Smooth muscle cell of the coronary artery (primary cell): ENCODE data around the gene DNALI1. TPM values are rescaled to one million over a fixed set of nuclear protein-coding genes. Genes with fewer than 3 reads are reported as not detected.

Experiments used
- total RNA-seq: library from RNA; depleted of rRNA; stranded (reverse); fragments of >200 nt; gene quantifications from 2 replicates; pipeline ENCODE4 v1.2.3, GENCODE V29; 2014; ENCODE audit warnings: low replicate concordance

DNALI1 gene
- total RNA-seq, result 3.2 and 6.7 TPM in 2 replicates

DNA sequence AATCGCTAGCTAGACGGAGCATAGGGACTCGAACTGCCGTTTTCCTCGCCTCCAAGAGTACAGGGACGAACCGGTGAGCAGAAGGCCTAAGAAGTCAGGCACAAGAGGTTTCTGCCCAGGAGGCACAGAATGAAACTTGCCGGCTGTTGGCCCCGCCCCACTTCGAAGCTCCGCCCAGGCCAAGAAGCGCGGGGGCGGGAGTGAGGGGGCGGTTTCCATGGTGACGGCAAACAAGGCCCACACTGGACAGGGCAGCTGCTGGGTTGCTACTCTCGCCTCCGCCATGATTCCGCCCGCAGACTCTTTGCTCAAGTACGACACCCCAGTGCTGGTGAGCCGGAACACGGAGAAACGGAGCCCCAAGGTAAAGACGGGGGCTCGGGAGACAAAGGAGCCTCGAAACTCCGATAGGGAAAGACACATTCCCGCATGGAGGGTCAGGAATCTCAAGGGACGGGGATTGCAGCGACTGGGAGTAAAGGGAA is at the start of gene DNALI1:
Gene DNALI1 (plus strand): TSS at position 229 of the 485 bp plus-strand sequence. CDS start 55 bp downstream, at position 284.

DNA sequence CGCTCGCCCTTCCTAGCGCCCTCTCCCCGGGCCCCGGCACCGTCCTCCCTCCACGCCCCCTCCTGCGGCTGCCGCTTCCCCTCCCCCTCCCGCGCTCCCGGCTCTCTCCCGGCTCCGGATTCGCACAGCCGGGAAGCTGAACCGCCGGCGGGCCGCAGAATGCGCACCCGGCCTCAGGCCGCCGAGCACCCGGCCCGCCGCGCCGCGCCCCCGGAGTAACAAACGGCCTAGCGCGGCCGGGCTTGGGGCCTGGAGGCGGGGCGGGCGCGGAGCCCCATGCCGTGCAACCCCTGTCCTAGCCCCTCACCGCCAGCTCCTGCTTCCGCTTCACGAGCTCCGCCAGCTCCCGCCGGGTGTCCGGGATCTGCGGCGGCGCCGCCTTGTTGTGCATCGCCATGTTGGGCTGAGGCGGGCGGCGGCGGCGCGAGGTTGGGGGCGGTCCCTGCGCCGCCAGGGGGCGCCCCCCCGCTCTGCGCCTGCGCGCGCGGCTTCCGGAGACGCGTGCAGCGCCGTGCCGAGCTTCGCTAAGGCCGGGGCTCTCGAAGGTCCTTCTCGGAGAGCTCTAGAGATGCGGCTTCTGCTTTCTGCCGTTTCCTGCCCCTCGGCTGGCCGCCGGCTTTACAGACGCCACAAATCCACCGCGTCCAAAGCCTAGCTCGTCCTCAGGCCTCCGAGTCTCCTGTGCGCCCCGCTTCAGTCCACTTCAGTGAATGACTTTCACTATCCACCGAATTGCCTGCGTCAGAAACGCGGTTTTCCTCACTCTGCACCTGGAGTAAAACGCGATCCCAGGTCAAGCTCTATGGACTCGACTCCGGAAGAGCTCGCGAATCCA is 42.2 kb upstream of the DNALI1 start, which contains the start of gene MEAF6:
Gene MEAF6 (minus strand): TSS at position 417 of the 835 bp plus-strand sequence. CDS start 20 bp downstream, at position 397.

DNA sequence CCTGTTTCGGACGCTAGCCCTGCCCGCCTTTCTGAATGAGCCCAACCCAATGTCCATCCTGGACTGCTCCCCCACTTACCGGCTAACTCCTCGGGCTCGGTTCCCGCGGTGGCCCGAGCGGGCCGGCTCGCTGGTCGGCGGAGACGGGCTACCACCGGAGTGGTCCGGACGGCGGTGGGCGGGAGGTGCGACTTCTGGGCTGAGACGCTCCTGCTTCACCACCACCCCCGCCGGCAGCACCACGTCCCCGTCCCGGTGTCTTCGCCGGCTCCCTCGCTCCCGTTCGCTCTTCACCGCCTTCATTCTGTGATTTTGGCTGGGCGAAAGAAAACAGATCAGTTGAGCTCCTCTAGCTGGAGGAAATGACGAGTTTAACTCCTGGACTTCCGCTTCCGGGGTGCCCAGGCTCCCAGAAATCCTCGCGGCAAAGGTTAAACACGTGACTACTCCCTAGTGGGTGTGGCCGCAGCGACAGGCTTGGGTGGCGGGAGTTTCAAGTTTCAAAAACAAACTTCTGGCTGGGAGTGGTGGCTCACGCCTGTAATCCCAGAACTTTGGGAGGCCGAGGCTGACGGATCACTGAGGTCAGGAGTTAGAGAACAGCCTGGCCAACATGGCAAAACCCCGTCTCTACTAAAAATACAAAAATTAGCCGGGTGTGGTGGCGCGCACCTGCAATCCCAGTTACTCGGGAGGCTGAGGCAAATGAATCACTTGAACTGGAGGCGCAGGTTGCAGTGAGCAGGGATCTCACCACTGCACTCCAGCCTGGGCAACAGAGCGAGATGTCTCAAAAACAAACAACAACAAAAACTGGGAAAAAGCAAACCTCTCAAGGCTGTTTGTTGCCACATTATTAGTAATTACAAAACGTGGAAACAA is 2.6 kb upstream of the DNALI1 start, which contains the start of gene SNIP1:
Gene SNIP1 (minus strand): TSS at position 367 of the 882 bp plus-strand sequence. CDS start 64 bp downstream, at position 303.

DNA sequence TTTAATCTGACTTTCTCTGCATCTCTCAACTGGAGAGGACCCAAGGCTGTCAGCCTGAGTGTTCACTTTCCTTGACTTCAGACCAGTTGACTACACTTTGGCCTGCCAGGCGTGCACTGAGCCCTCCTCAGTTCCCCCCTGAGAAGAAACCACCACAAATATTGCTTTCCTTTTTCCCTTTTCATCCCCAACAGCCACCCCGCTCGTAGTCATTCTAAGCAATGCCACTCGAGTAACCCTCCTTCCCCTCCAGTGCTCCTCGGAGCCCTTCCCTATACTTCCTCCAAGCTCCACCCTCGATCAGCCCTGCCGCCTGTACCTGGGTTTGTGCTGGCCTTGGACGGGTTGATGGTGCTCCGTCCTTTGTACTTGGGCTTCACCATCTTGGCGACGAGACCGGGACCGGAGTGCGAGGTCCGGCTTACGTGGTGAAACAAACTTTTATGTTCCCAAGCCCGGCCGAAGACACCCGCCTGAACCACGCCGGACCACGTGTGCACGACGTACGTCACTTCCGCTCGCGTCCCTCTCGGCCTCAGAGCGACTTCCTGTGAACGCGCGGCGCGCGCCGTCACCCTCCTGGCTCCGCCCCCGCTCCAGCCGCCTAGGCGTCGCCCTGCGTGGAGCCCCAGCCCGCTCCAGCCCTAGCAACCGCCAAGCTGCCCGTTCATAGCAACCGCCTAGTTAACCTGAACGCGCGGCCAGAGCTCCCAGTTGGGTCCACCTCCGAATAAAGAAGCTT is 38.9 kb downstream of the DNALI1 start, which contains the start of gene GNL2:
Gene GNL2 (minus strand): TSS at position 498 of the 742 bp plus-strand sequence. CDS start 115 bp downstream, at position 383.

Other genes starting within 250 kb of the DNALI1 start
- 2.2 and 15.3 TPM in 2 replicates for gene ZC3H12A, start 82.4 kb upstream of the DNALI1 start, total RNA-seq
- gene MEAF6, start 42.2 kb upstream of the DNALI1 start, total RNA-seq, result 25.0 and 31.5 TPM in 2 replicates
- 15.6 and 16.3 TPM in 2 replicates for gene SNIP1, start 2.6 kb upstream of the DNALI1 start, total RNA-seq
- gene GNL2, start 39.0 kb downstream of the DNALI1 start, total RNA-seq, result 56.4 and 97.3 TPM in 2 replicates
- under 0.01 and 0.35 TPM in 2 replicates for gene RSPO1, start 78.0 kb downstream of the DNALI1 start, total RNA-seq
- 0.23 and 1.9 TPM in 2 replicates for gene CDCA8, start 135.6 kb downstream of the DNALI1 start, total RNA-seq
- gene EPHA10, start 208.2 kb downstream of the DNALI1 start, total RNA-seq, result not detected in 2 replicates
- gene MANEAL, start 236.9 kb downstream of the DNALI1 start, total RNA-seq, result 0.35 and 0.38 TPM in 2 replicates